ENCODE measurements around the gene DPYD. TPM values are rescaled to one million over a fixed set of nuclear protein-coding genes. Genes with fewer than 3 reads are reported as not detected.

The DPYD gene
- polyA plus RNA-seq, 1 of the 3 experiments (the other 2 are of a cell fraction) = 23.0 TPM

DNA sequence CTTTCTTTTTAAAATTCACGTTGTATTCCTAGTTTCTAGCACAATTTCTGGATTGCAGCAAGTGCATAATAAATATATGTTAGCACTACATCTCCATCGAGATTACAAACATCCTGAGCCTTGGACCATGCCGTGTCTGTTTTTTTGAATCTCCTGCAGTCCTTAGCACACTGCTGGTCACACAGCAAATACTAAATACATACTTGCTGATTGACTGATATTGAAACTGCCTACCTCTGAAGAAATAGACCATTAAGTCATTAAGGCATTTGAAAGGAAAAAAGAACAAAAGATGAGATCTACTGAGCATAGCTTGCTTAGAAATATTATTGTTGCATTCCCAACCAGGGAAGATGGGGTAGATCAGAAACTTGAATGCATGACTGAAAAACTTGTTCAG lies 830.1 kb downstream of the DPYD start:
- WGBS (ENCODE audit: low lambda C conversion rate) = 66% methylated on average over 3 of the region's 3 CpGs

More for the DNA sequence above, 830.1 kb downstream of the DPYD start:
- H3K9me2 ChIP-seq = no peaks in the 10 kb centered on the region
- ChIA-PET CTCF (interaction anchor here (1.2 to 2.1 kb wide), 2 partner anchors 10 to 29 kb away, joined by 3 to 8 read pairs; no protein-coding TSS in a partner anchor), POLR2A (no interaction called here)
- no peaks in the 10 kb centered on the region for H3K9me3 ChIP-seq
- H3K4me3 ChIP-seq (ENCODE audit: low read depth in 2 of 2, low read length in 1 of 2) = no peak overlapping the region
- H3F3A ChIP-seq (replicated peaks; ENCODE audit: insufficient read depth) = peaks cover 27% of the 10 kb centered on the region
- peak overlapping the region; percentile 95 to 98; a peak in 3 of 4 replicates for H3K27ac ChIP-seq (ENCODE audit: low read depth in 2 of 2, low read length in 1 of 2)
- no peak overlapping the region for H3K4me2 ChIP-seq
- no peak overlapping the region for H3K9ac ChIP-seq
- no peak overlapping the region for H2AFZ ChIP-seq (ENCODE audit: low read depth)
- no peak for DNase-seq
- H3K27me3 ChIP-seq (ENCODE audit: insufficient read depth) = no peaks in the 10 kb centered on the region
- H3K79me2 ChIP-seq (ENCODE audit: insufficient read depth) = no peaks in the 10 kb centered on the region
- H4K20me1 ChIP-seq (ENCODE audit: insufficient read depth) = no peaks in the 10 kb centered on the region
- H3K36me3 ChIP-seq (replicated peaks in 1 of 2; ENCODE audit: control insufficient read depth in 1 of 2, insufficient read depth in 2 of 2, low read length in 1 of 2) = peaks cover 0 to 4% of the 10 kb centered on the region in 2 experiments
- peaks cover 13 to 37% of the 10 kb centered on the region in 2 experiments for H3K4me1 ChIP-seq (ENCODE audit: control insufficient read depth in 1 of 2, insufficient read depth in 2 of 2, low read depth in 1 of 2, low read length in 1 of 2)
- TF ChIP-seq, protein P1, sequence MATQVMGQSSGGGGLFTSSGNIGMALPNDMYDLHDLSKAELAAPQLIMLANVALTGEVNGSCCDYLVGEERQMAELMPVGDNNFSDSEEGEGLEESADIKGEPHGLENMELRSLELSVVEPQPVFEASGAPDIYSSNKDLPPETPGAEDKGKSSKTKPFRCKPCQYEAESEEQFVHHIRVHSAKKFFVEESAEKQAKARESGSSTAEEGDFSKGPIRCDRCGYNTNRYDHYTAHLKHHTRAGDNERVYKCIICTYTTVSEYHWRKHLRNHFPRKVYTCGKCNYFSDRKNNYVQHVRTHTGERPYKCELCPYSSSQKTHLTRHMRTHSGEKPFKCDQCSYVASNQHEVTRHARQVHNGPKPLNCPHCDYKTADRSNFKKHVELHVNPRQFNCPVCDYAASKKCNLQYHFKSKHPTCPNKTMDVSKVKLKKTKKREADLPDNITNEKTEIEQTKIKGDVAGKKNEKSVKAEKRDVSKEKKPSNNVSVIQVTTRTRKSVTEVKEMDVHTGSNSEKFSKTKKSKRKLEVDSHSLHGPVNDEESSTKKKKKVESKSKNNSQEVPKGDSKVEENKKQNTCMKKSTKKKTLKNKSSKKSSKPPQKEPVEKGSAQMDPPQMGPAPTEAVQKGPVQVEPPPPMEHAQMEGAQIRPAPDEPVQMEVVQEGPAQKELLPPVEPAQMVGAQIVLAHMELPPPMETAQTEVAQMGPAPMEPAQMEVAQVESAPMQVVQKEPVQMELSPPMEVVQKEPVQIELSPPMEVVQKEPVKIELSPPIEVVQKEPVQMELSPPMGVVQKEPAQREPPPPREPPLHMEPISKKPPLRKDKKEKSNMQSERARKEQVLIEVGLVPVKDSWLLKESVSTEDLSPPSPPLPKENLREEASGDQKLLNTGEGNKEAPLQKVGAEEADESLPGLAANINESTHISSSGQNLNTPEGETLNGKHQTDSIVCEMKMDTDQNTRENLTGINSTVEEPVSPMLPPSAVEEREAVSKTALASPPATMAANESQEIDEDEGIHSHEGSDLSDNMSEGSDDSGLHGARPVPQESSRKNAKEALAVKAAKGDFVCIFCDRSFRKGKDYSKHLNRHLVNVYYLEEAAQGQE (IDR thresholded peaks at IDR 0.05; ENCODE audit: low read depth, low read length) = no peak
- TF ChIP-seq NRF1 (IDR thresholded peaks at IDR 0.05; ENCODE audit: low read depth, low read length) (no peak), FOXJ3 (CRISPR knock-in tag; IDR thresholded peaks at IDR 0.05) (no peak), RXRA (IDR thresholded peaks at IDR 0.05; ENCODE audit: borderline replicate concordance, low read depth) (no peak), FOXM1 (IDR thresholded peaks at IDR 0.05; ENCODE audit: low read depth) (no peak), GABPA (IDR thresholded peaks at IDR 0.05; ENCODE audit: low read depth) (no peak), RFX5 (IDR thresholded peaks at IDR 0.05; ENCODE audit: low read length) (no peak), TAF1 (IDR thresholded peaks at IDR 0.05; ENCODE audit: borderline replicate concordance, low read depth, low read length) (no peak), ELF1 (IDR thresholded peaks at IDR 0.05) (no peak), SMC3 (IDR thresholded peaks at IDR 0.05; ENCODE audit: low read depth, low read length) (no peak), NFIC (IDR thresholded peaks at IDR 0.05; ENCODE audit: borderline replicate concordance) (no peak), YY1 (IDR thresholded peaks at IDR 0.05; ENCODE audit: low read depth) (no peak), EP300 (IDR thresholded peaks at IDR 0.05; ENCODE audit: borderline replicate concordance in 1 of 2, low read depth in 1 of 2, low read length in 1 of 2) (no peak)
- TF ChIP-seq, protein P2, sequence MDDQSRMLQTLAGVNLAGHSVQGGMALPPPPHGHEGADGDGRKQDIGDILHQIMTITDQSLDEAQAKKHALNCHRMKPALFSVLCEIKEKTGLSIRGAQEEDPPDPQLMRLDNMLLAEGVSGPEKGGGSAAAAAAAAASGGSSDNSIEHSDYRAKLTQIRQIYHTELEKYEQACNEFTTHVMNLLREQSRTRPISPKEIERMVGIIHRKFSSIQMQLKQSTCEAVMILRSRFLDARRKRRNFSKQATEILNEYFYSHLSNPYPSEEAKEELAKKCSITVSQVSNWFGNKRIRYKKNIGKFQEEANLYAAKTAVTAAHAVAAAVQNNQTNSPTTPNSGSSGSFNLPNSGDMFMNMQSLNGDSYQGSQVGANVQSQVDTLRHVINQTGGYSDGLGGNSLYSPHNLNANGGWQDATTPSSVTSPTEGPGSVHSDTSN (IDR thresholded peaks at IDR 0.05) = no peak
- TF ChIP-seq, protein P3, sequence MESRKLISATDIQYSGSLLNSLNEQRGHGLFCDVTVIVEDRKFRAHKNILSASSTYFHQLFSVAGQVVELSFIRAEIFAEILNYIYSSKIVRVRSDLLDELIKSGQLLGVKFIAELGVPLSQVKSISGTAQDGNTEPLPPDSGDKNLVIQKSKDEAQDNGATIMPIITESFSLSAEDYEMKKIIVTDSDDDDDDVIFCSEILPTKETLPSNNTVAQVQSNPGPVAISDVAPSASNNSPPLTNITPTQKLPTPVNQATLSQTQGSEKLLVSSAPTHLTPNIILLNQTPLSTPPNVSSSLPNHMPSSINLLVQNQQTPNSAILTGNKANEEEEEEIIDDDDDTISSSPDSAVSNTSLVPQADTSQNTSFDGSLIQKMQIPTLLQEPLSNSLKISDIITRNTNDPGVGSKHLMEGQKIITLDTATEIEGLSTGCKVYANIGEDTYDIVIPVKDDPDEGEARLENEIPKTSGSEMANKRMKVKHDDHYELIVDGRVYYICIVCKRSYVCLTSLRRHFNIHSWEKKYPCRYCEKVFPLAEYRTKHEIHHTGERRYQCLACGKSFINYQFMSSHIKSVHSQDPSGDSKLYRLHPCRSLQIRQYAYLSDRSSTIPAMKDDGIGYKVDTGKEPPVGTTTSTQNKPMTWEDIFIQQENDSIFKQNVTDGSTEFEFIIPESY (IDR thresholded peaks at IDR 0.05; ENCODE audit: borderline replicate concordance, low read depth) = no peak
- TF ChIP-seq, protein P4, sequence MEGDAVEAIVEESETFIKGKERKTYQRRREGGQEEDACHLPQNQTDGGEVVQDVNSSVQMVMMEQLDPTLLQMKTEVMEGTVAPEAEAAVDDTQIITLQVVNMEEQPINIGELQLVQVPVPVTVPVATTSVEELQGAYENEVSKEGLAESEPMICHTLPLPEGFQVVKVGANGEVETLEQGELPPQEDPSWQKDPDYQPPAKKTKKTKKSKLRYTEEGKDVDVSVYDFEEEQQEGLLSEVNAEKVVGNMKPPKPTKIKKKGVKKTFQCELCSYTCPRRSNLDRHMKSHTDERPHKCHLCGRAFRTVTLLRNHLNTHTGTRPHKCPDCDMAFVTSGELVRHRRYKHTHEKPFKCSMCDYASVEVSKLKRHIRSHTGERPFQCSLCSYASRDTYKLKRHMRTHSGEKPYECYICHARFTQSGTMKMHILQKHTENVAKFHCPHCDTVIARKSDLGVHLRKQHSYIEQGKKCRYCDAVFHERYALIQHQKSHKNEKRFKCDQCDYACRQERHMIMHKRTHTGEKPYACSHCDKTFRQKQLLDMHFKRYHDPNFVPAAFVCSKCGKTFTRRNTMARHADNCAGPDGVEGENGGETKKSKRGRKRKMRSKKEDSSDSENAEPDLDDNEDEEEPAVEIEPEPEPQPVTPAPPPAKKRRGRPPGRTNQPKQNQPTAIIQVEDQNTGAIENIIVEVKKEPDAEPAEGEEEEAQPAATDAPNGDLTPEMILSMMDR (IDR thresholded peaks at IDR 0.05) = no peak
